AG04449 (cell line): ENCODE measurements around the gene NPAS3.

ENCODE experiments used
- CTCF ChIA-PET: fragments of 350-600 bp; formaldehyde crosslinking; extraction: SDS; loops from one replicate; lab custom pipeline; 2021; ENCODE audit warnings: antibody characterized with exemption; lab: Yijun Ruan, JAX
- POLR2A ChIA-PET: fragments of 400-600, 350-600 bp; formaldehyde crosslinking; extraction: SDS; loops from one replicate; lab custom pipeline; 2020; ENCODE audit warnings: antibody characterized with exemption, inconsistent platforms; lab: Yijun Ruan, JAX
- DNase-seq: peaks from one replicate; pipeline ENCODE4 v3.0.0-alpha.2; 2010; ENCODE audit warnings: low read depth, low spot score
- H3K4me3 ChIP-seq: 2 replicates; pipeline ENCODE4 v1.5.1; 2011; ENCODE audit warnings: low read depth, mild to moderate bottlenecking, control low read depth, low read length
- TF ChIP-seq, protein P1 (sequence below): IDR thresholded peaks from one replicate; pipeline ENCODE4 v1.5.1; 2011; ENCODE audit warnings: mild to moderate bottlenecking, moderate library complexity, low read length, control low read depth, inconsistent platforms; ENCODE audit not compliant: insufficient read depth; ENCODE audit errors: missing control alignments

NPAS3 gene

GRCh38 chr14:33287189-33287588 lies 348.5 kb downstream of the NPAS3 start:
- CTCF ChIA-PET: no interaction called here
- no peak for DNase-seq
- TF ChIP-seq, protein P1, sequence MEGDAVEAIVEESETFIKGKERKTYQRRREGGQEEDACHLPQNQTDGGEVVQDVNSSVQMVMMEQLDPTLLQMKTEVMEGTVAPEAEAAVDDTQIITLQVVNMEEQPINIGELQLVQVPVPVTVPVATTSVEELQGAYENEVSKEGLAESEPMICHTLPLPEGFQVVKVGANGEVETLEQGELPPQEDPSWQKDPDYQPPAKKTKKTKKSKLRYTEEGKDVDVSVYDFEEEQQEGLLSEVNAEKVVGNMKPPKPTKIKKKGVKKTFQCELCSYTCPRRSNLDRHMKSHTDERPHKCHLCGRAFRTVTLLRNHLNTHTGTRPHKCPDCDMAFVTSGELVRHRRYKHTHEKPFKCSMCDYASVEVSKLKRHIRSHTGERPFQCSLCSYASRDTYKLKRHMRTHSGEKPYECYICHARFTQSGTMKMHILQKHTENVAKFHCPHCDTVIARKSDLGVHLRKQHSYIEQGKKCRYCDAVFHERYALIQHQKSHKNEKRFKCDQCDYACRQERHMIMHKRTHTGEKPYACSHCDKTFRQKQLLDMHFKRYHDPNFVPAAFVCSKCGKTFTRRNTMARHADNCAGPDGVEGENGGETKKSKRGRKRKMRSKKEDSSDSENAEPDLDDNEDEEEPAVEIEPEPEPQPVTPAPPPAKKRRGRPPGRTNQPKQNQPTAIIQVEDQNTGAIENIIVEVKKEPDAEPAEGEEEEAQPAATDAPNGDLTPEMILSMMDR: no peak

GRCh38 chr14:33290641-33291040 lies 352.0 kb downstream of the NPAS3 start:
- TF ChIP-seq, protein P1: no peak
- POLR2A ChIA-PET: no interaction called here
- CTCF ChIA-PET: no interaction called here

More at GRCh38 chr14:33287189-33287588, 348.5 kb downstream of the NPAS3 start:
- POLR2A ChIA-PET: no interaction called here
- H3K4me3 ChIP-seq: no peak overlapping the region

GRCh38 chr14:33291529-33292104 lies 352.9 kb downstream of the NPAS3 start:
- no peak for DNase-seq
- ChIA-PET CTCF (no interaction called here), POLR2A (no interaction called here)
- TF ChIP-seq, protein P1: no peak
- H3K4me3 ChIP-seq: no peak overlapping the region

More at GRCh38 chr14:33290641-33291040, 352.0 kb downstream of the NPAS3 start:
- no peak overlapping the region for H3K4me3 ChIP-seq
- no peak for DNase-seq

- ChIA-PET POLR2A (no interaction called here), CTCF (no interaction called here)
- DNase-seq: no peak
- TF ChIP-seq, protein P1: no peak
- no peak overlapping the region for H3K4me3 ChIP-seq
Observed at GRCh38 chr14:33294419-33294818, 355.7 kb downstream of the NPAS3 start.

DNA sequence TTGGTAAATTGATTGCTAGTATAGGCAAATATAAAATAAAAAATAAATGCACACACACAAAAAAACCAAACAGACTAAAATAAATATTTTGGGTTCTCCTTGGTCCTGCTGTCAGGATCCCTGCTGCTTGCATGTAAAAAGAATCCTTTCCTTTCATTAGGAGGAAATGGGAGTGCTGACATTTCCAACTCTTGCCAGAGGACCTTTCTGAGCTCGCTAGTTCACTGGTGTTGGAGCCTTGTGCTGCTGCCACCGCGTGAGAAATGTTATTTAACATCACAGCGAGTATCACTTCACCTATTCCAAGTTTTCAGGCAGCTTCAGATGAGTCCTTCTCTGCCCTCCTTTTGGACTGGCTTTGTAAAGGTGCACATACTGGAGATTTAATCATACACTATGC lies 358.9 kb downstream of the NPAS3 start:
- DNase-seq: no peak
- ChIA-PET POLR2A (no interaction called here), CTCF (no interaction called here)
- TF ChIP-seq, protein P1: no peak
- no peak overlapping the region for H3K4me3 ChIP-seq

- no peak overlapping the region for H3K4me3 ChIP-seq
- no peak for DNase-seq
- POLR2A ChIA-PET: no interaction called here
- TF ChIP-seq, protein P1: no peak
- CTCF ChIA-PET: no interaction called here
Observed at GRCh38 chr14:33307691-33308251, 369.1 kb downstream of the NPAS3 start.
